NCI-H2196 (cell line): ENCODE measurements around the gene BCL2L14.

Experiments
- DNase-seq: peaks from one replicate; lab custom pipeline; 2025; ENCODE audit not compliant: unreplicated experiment; lab: John Stamatoyannopoulos, UW

The BCL2L14 gene, protein sequence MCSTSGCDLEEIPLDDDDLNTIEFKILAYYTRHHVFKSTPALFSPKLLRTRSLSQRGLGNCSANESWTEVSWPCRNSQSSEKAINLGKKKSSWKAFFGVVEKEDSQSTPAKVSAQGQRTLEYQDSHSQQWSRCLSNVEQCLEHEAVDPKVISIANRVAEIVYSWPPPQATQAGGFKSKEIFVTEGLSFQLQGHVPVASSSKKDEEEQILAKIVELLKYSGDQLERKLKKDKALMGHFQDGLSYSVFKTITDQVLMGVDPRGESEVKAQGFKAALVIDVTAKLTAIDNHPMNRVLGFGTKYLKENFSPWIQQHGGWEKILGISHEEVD

DNA sequence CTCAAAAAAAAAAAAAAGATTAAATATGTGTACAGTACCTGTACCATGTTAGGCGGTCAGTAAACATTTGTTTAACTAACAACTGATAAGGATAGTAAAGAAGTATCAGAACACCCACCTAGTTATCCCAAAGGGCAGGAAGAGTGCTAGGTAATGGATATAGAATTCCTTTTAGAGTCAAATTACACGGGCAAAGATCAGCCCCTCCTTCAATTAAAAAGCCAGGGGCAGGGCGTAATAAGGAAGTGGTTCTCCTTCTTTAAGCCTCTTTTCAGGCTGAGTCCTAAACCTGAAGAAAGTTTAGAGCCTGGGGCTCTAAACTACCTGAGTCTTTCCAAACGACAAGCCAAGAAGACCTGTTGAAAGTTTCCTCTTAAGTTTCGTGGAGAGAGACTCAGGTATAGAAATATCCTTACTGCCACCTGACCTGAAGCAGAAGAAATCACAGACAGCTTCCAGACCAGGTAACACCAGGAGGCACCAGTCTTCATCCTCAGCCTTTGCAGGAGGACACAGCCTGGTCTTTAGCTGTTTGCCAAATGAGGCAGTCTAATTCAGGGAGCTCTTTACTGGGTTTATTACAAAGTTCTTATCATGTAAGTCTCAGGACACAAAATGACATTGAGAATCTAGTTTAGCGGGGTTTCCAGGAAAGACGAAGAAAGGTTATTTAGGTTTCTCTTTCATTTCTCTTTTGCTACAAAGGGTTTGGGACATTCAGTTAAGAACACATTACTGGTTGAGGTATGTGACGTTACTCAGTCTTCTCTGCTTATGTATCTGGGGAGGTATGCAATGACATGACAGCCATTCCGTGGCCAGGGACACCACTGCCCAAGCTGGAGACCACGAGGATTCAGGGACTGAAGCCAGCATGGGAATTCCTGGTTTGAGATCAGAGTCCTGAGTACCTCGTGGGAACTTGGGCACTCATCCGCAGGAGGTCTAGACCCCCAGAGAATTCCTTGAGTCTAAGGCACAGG lies at the start of gene BCL2L14:
Gene BCL2L14, plus strand, starts transcription at position 266 of the 983 bp plus-strand sequence. CDS start 8,367 bp downstream, outside the sequence.
- no peak for DNase-seq

DNA sequence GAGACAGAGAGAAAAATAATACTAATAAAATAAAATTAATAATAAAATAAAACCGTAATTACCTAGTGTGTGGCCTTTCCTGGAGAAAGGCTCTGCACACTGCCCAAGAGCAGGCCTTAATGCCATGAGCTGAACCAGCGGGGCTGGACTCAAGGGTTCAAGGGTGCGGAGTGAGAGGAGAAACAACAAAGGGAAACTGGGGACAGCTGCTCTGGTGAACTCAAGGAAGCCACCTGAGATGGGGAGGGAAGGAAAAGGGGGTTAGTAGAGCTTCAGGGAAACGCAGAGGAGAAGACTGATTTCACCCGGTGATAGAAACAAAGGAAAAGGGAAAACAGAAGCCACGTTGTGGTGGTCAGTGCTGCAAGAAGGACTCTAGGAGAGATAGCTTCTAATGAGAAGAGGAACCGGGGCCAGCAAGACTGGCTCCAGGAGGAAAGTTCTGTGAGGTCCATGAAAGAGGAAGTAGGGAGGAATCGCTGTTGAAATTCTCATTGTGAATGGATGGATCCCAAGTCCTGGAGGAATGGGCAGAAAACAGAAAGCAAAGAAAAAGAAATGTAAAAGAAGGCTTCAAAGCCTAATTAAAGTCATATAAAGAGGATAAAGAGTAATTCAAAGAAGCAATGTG lies 48.3 kb upstream of the BCL2L14 start:
- DNase-seq, result no peak

DNA sequence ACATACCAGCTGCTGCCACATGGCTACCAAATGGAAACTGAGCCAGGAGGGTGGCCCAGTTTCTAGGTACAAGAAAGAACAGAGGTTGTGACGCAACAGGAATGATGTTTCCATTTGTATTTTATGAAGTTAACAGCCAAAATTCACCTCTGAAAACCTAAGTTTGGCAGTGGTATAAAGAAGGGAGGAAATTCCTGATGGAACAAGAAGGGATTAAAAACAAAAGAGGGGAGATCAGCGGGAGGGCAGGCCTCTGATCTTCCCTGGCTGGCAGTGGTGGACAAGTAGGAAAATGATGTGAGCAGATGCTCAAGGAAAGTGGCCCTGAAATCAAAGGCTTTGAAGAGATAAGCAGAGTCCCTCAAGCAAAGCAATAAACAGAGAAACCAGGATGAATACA lies 47.3 kb upstream of the BCL2L14 start:
- no peak for DNase-seq

DNA sequence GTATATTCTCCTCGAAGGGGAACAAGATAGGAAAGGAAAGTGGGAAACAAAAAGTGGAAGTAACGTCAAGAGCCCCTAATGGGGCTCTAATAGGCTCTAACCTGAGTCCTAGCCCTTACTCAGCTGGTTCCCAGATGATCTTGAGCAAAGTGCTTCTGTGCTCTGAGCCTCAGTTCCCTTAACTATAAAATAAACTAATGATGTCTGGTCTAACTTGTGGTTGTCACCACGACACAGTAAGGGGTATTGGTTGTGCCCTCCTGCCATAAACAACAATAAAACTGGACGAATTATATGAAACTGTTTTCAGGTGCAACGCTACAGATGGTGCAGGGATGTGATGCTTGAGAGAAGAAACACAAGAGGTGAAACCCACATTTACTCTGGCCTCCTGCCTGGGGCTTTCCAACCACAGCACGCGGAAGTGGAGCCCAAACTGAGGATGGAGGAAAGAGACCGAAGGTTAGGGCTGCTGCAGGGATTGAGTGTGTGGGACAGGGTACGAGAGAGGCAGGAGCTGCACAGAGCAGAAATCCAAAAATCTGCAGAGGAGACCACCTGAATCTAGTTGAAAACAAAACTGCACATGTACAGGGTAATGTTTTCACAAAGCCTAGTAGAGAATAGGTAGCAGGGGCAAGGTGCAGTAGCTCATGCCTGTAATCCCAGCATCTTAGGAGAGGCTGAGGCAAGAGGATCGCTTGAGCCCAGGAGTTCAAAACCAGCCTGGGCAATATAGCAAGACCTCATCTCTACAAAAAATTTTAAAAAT lies 45.6 kb upstream of the BCL2L14 start:
- peak; percentile 32 for DNase-seq

DNA sequence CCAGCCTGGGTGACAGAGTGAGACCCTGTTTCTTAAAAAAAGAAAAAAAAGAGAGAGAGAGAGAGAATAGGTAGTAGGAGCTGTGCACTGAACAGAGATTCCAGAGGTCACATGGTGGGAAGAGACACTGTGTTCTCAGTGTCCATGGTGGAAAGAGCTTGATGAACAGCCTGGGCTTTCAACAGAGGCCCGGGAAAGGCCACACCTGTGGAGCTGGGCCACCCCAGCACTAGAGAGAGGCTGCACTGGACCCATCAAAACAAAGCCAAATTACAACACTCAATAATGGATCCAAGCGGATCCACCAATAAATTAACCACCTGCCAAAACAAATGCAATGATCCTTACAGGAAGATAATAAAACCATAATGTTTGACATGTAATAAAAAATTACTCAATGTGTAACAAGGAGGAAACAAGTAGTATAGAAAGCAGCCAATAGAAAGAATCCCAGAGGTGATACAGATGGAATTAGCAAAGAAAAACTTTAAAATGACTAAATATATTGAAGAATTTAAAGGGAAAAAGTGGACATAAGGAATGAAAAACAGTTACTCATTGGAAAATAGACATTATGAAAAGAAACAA lies 44.8 kb upstream of the BCL2L14 start:
- no peak for DNase-seq

DNA sequence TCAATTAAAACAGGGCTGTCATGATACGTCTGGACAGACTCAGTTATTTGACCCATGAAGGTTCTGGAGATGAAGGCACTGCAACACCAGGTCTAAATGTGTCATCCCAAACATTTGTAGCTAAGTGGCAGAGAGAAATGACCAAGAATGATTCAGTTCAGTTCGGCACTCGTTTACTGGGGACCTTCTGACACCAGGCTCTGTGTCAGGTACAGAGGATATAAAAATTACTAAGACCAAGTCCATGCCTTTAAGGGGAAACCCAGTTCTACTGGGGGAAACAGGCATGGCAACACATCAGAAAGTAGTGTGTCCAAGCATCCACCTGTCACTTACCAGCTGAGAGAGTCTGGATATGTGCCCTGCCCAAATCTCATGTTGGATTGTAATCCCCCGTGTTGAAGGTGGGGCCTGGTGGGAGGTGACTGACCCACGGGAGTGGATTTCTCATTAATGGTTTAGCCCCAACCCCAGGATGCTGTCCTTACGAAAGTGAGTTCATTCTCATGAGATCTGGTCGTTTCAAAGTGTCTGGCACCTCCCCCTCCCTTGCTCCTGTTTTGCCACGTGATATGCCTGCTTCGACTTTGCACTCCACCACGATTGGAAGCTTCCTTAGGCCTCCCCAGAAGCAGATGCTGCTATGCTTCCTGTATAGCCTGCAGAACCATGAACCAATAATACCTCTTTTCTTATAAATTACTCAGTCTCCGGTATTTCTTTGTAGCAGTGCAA lies 41.9 kb upstream of the BCL2L14 start:
- DNase-seq, result no peak

DNA sequence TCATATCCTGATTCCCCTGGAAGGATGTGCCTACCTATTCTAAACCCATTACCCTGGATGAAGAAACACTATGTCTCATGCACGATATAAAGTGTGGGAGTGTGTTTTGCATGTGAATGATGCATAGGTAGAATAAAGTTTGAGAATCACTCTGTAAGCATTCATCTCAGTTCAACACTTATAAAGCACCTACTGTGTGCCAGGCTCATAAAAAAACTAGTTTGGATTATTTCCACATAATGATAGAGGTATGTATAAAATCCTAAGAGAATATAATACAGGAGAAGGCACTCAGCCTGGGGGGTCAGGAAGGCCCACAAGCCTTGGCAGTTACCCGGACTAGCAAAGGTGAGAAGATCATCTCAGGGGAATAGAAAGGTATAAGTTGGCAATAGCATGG lies 41.1 kb upstream of the BCL2L14 start:
- DNase-seq, result no peak

DNA sequence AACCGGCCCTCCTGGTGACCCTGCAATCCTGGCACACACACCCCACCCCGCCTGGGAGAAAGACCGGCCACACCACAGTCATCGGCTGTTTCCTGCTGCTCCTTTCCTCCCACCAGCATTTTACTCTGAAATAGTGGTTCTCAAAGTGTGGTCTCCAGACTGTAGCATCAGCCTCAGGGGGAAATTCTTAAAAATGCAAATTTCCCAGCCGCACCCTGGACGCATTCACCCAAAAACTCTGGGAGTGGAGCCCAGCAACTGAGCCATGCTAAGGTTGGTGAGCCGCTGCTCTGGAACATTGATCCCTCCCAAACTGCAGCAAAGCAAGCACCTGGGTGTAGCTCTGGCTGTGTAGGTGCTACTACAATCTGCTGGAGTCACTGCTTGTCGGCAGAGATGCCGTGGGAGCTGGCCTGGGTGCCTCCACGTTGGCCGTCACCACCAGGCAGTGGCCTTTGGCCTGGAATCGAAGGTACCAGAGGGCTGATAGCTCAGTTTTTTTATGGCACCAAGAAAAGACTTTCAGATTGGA lies 38.4 kb upstream of the BCL2L14 start:
- DNase-seq, result no peak

DNA sequence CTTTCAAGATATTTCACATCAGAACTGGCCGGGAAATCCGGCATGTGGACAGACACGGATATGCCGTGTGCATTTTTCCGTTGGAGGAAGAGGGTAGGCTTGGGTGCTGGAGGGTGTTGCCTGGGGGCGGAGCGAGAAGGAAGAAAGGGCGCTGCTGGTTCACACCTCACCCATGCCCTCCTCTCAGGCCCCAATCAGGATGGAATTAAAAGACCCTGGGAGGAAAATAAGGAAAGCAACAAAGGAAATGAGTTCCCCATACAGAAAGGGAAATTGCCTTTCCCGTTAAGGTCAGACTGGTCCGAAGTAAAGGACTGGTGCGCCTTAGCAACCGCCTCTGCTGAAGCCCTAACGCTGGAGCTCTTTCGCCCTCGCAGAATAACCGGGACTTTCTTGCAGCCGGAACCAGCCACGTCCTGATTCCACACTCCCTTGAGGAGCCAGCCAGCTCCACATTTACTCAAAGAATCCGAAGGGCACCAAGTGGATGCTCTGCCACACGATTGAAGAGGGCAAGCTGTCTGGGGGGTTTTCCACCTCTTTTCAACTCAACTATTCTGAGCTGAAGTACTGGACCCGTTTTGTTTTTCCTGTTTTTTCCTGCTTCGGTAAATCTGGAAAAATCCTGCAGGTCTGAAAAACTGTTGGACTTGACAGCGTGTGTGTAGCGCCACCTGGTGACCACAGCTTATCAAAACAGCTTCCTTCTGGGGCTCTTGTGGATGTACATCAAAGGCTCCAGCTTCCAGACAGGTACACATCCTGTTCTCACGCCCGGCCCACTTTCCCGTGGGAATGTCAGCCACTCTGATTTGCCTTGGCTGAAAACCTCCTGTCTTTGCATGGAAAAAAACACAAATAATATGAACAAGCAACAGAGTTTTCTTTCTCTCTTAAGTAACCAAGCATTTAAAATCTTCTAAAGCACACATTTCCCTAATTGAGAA lies 37.6 kb upstream of the BCL2L14 start:
- peak; percentile 85 for DNase-seq

DNA sequence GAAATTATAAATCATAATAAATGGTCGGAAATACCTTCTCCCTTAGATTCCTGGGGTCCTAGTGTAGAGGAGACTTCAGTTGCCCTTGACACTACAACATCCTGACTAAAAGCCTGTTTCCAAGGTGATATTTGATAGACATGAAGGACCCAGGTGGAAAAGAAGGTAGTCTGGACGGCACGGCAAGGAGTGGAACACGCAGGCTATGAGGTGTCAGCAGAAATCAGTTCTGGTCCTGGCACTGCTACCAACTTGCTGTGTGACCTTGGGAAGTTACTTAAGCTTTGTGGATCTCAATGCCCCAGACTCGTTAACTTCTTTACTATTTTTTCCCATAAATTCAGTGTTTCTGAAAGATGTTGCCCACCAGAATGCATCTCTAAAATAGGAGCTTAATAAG lies 36.9 kb upstream of the BCL2L14 start:
- DNase-seq, result no peak

DNA sequence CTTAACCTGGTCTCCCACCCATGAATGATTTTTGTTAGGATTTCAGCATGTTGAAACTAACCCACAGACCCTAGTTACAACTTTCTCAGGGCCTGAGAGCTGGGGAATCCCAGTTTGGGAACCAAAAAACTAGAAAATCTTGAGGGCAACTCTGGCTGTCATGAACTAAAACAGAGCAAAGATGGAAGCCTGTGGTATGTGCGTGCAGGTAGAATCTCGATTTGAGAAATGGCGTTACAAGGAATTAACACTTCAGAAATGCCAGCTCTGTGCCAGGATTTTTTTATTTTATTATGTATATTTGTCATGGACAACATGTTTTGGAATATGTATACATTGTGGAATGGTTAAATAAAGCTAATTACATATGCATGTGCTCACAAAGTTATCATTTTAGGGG lies 36.4 kb upstream of the BCL2L14 start:
- DNase-seq, result no peak

DNA sequence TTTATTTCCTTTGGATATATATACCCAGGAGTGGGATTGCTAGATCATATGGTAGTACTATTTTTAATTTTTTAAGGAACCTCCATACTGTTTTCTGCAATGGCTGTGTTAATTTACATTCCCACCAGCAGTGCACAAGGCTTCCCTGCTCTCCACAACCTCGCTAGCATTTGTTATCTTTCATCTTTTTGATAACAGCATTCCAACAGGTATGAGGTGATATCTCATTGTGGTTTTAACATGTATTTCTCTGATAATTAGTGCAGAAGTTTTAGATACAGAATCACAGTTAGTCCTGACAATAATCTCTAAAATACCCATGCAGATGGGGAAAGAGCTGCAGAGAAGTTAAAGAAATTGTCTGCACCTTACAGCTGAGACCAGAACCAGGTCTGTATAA lies 35.5 kb upstream of the BCL2L14 start:
- DNase-seq, result no peak

DNA sequence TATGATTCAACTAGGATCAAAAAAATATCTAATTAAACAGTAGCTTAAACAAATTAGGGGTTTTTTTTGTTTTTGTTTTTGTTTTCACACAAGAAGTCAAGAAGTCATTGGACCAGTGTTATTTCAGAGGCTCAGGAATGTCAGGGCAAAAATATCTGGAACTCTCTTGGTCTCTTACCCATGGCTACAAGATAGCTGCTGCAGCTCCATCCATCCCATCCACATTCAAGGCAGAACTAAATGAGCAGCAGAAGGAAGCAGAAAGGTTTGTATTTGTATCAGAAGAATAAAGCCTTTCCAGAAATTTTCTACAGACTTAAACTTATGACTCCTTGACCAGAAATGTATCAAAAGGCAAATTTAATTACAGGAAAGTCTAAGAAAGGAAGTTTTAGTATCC lies 33.8 kb upstream of the BCL2L14 start:
- no peak for DNase-seq

DNA sequence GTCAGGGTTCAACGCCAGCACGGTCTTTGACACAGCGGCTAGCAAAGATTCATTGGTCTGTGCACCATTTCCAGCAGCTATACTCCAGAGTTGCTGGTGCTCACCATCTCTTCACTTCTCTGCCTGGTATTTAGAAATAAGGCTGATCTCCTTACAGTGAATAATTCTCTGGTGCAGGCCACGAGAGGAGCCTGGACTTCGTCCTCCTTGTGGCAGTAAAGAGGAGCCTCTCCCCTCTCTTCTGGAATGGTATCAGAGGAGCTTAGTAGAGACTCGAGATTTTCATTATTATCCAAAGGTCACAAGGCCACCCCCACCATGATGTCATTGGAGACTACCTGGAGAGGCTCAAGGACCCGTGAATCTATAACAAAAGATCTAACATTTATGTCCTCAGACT lies 30.8 kb upstream of the BCL2L14 start:
- no peak for DNase-seq

DNA sequence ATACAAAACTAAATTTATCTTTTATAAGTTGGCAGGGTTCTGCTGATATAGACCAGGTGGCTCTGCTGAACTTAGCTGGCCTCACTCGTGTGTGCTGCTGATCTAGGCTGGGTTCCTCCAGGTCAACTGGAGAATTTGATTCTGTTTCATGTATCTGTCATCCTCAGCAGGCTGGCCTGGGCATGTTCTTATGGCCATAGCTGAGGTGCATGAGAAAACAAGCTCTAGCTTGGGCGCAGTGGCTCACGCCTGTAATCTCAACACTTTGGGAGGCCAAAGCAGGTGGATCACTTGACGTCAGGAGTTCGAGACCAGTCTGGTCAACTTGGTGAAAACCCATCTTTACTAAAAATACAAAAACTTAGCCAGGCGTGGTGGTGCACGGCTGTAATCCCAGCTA lies 24.3 kb upstream of the BCL2L14 start:
- no peak for DNase-seq

DNA sequence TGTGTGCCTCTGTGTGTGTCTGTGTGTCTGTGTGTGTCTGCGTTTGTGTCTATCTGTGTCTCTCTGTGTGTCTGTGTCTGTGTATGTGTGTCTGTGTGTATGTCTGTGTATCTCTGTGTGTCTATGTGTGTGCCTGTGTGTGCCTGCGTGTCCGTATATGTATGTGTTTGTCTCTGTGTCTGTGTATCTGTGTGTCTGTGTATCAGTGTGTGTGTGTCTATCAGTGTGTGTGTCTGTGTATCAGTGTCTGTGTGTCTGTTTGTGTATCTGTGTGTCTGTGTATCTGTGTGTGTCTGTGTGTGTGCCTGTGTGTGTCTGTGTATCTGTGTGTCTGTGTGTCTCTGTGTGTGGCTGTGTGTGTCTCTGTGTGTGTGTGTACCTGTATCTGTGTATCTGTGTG lies 23.1 kb upstream of the BCL2L14 start:
- no peak for DNase-seq

DNA sequence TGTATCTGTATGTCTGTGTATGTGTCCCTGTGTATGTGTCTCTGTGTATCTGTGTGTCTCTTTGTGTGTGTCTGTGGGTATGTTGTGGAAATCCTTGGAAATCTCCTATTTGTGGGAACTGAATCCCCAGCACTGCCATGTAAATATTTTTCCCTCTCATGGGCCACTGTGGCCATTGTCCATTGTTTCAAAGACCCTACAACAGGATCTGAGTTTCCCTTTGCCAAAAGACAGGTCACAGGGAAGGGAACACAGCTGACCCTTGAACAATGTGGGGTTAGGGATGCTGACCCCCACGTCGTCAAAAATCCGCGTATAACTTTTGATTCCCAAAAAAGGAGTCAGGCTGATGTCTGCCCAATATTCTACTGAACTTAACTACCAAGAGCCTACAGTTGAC lies 22.5 kb upstream of the BCL2L14 start:
- no peak for DNase-seq

DNA sequence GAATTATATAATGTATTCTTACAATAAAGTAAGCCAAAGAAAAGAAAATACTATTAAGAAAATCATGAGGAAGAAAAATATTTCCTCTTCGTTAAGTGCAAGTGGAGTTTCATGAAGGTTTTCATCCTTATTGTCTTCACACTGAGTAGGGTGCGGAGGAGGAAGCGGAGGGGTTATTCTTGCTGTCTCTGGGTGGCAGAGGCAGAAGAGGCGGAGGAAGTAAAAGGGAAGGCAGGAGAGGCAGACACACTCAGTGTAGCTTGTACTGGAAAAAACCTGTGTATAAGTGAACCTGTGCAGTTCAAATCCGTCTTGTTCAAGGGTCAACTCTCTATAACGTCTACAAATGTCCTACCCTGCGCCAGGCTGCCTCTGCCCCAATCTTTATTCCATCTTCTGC lies 22.0 kb upstream of the BCL2L14 start:
- DNase-seq, result no peak

DNA sequence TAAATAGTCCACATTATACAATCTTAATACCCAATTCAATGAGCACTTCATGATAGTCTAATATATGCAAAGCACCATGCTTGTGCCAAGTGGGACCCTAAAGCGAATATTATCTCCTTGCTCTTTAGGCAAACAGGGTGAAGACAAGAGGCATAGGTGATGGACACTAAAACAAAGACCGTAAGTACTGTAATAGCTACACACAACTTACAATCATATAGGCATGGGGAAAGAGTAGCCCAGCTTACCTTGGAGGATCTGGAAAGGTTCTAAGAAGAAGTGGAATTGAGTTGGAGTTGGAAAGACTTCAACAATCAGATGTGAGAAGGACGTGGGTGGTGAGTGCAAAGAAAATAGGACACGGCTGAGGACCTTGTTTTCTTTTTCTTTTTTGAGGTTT lies 19.1 kb upstream of the BCL2L14 start:
- DNase-seq, result no peak
